ENCODE results near the gene LIPJ. TPM values are rescaled to one million over a fixed set of nuclear protein-coding genes. Genes with fewer than 3 reads are reported as not detected.

LIPJ gene
- total RNA-seq, 1 experiment from 2014 or later, result not detected

GRCh38 chr10:88540351-88540750 is 46.2 kb upstream of the LIPJ start:
- no TSS peak for BruUV-seq (replicated peaks)
- Histone ChIP-seq H3K36me3 (ENCODE audit: control insufficient read depth in 1 of 2, insufficient read depth in 2 of 2, low read length in 2 of 2) (no peaks in the 10 kb centered on the region), H3K4me3 (replicated peaks in 1 of 2; ENCODE audit: low read depth in 1 of 2, low read length in 2 of 2) (no peak overlapping the region), H3K4me1 (ENCODE audit: control insufficient read depth in 1 of 2, insufficient read depth in 2 of 2, low read length in 2 of 2) (no peaks in the 10 kb centered on the region), H3K27ac (ENCODE audit: low read depth, low read length) (no peak overlapping the region), H3K9me2 (ENCODE audit: insufficient read depth) (no peaks in the 10 kb centered on the region), H3K79me2 (ENCODE audit: insufficient read depth, low read length) (no peaks in the 10 kb centered on the region), H3K27me3 (ENCODE audit: insufficient read depth, low read length) (no peaks in the 10 kb centered on the region), H3K4me2 (ENCODE audit: low read length) (no peak overlapping the region), H3K9me3 (ENCODE audit: control insufficient read depth in 1 of 2, insufficient read depth in 1 of 2, low read depth in 1 of 2, low read length in 2 of 2) (no peaks in the 10 kb centered on the region), H2AFZ (ENCODE audit: low read depth, low read length, poor library complexity, severe bottlenecking) (no peak overlapping the region), H4K20me1 (ENCODE audit: insufficient read depth) (no peaks in the 10 kb centered on the region), H3K9ac (ENCODE audit: low read length) (no peak overlapping the region)
- intact Hi-C loops (cut with micrococcal nuclease), result no loop called here
- ChIA-PET CTCF (no interaction called here), POLR2A (no interaction called here), RAD21 (ENCODE audit: low non-redundant PET in 1 of 2, low total read pairs in 2 of 2, uncharacterized antibody in 2 of 2, unreplicated experiment in 2 of 2) (no interaction called here)
- DNase-seq (ENCODE audit: low read depth, low spot score), result no peak
- ATAC-seq, result no peak
- TF ChIP-seq SP1 (IDR thresholded peaks at IDR 0.05; ENCODE audit: low read depth), result no peak
- TF ChIP-seq YY1 (IDR thresholded peaks at IDR 0.05; ENCODE audit: extremely low read depth, insufficient replicate concordance, low read depth, low read length), result no peak
- no peak for TF ChIP-seq CTCF (IDR thresholded peaks at IDR 0.05 in 2 of 3, conservative IDR thresholded peaks at IDR 0.05 in 1 of 3; ENCODE audit: borderline replicate concordance in 1 of 3, insufficient read depth in 1 of 3, low read depth in 2 of 3, low read length in 2 of 3)
- no peak for TF ChIP-seq EZH2phosphoT487 (IDR thresholded peaks at IDR 0.05; ENCODE audit: borderline replicate concordance)
- no peak for TF ChIP-seq JUND (IDR thresholded peaks at IDR 0.05)
- no peak for TF ChIP-seq ZBTB33 (IDR thresholded peaks at IDR 0.05; ENCODE audit: extremely low read depth, insufficient replicate concordance, low read length)
- no peak for TF ChIP-seq ELF1 (IDR thresholded peaks at IDR 0.05; ENCODE audit: borderline replicate concordance, low read depth)
- TF ChIP-seq ZFX (IDR thresholded peaks at IDR 0.05), result no peak
- no peak for TF ChIP-seq ZNF274 (IDR thresholded peaks at IDR 0.05; ENCODE audit: low read depth, low read length)
- TF ChIP-seq CEBPB (IDR thresholded peaks at IDR 0.05; ENCODE audit: low read depth), result no peak
- TF ChIP-seq REST (IDR thresholded peaks at IDR 0.05; ENCODE audit: low read depth), result no peak
- no peak for TF ChIP-seq CBX3 (IDR thresholded peaks at IDR 0.05; ENCODE audit: low read depth)
- no peak for TF ChIP-seq TCF7L2 (IDR thresholded peaks at IDR 0.05; ENCODE audit: borderline replicate concordance, extremely low read depth, insufficient read depth, insufficient read length)
- TF ChIP-seq POLR2AphosphoS5 (IDR thresholded peaks at IDR 0.05; ENCODE audit: low read depth, low read length), result no peak
- no peak for TF ChIP-seq ATF3 (IDR thresholded peaks at IDR 0.05)
- no peak for TF ChIP-seq RAD21 (IDR thresholded peaks at IDR 0.05; ENCODE audit: low read depth)
- TF ChIP-seq POLR2A (IDR thresholded peaks at IDR 0.05; ENCODE audit: borderline replicate concordance, extremely low read depth, insufficient read depth, insufficient read length), result no peak
- TF ChIP-seq EGR1 (IDR thresholded peaks at IDR 0.05; ENCODE audit: low read depth), result no peak
- TF ChIP-seq, protein P1, sequence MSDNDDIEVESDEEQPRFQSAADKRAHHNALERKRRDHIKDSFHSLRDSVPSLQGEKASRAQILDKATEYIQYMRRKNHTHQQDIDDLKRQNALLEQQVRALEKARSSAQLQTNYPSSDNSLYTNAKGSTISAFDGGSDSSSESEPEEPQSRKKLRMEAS (IDR thresholded peaks at IDR 0.05), result no peak
- TF ChIP-seq EZH2 (IDR thresholded peaks at IDR 0.05), result no peak
